Stimulated activated memory B cell treated with anti-CD40 and anti-IgM and Interleukin-4, amounts not matched to agents 10 μg/mL and 1 μg/mL and 100 μg/mL, for 72 hours (primary cell): ENCODE data around the gene USH2A.

Source experiments
- ATAC-seq: fragments of 150-1000 bp; cut with Tn5 transposase; 2 replicates; pipeline ENCODE4 v1.10.0; 2021
- H3K27ac Mint-ChIP-seq: one replicate; pipeline ENCODE4 v1.8.0; 2022; ENCODE audit warnings: mild to moderate bottlenecking, mixed read lengths
- H3K27me3 Mint-ChIP-seq: one replicate; pipeline ENCODE4 v1.8.0; 2022; ENCODE audit warnings: mixed read lengths
- H3K36me3 Mint-ChIP-seq: one replicate; pipeline ENCODE4 v1.8.0; 2022; ENCODE audit warnings: mixed read lengths
- H3K4me1 Mint-ChIP-seq: one replicate; pipeline ENCODE4 v1.8.0; 2022; ENCODE audit warnings: mixed read lengths
- H3K4me3 Mint-ChIP-seq: one replicate; pipeline ENCODE4 v1.8.0; 2022; ENCODE audit warnings: mild to moderate bottlenecking, moderate library complexity, mixed read lengths
- H3K9me3 Mint-ChIP-seq: one replicate; pipeline ENCODE4 v1.8.0; 2022; ENCODE audit warnings: mixed read lengths

USH2A gene

GRCh38 chr1:215590779-215591491 is 832.3 kb downstream of the USH2A start:
- H3K36me3 Mint-ChIP-seq, result peaks cover 29% of the 10 kb centered on the region
- H3K4me3 Mint-ChIP-seq, result no peak overlapping the region
- no peaks in the 10 kb centered on the region for H3K4me1 Mint-ChIP-seq
- H3K27me3 Mint-ChIP-seq, result no peaks in the 10 kb centered on the region
- ATAC-seq, result no peak
- peaks cover 5% of the 10 kb centered on the region for H3K9me3 Mint-ChIP-seq
- no peak overlapping the region for H3K27ac Mint-ChIP-seq

- Mint-ChIP-seq H3K36me3 (peaks cover 27% of the 10 kb centered on the region), H3K4me1 (no peaks in the 10 kb centered on the region), H3K27ac (no peak overlapping the region), H3K27me3 (no peaks in the 10 kb centered on the region), H3K4me3 (no peak overlapping the region), H3K9me3 (peaks cover 5% of the 10 kb centered on the region)
- no peak for ATAC-seq
These were observed 833.4 kb downstream of the USH2A start for GRCh38 chr1:215589650-215590435.

GRCh38 chr1:215584389-215584788 is 838.9 kb downstream of the USH2A start:
- Mint-ChIP-seq H3K27me3 (no peaks in the 10 kb centered on the region), H3K4me1 (no peaks in the 10 kb centered on the region), H3K36me3 (peaks cover 18% of the 10 kb centered on the region), H3K27ac (no peak overlapping the region), H3K4me3 (no peak overlapping the region), H3K9me3 (no peaks in the 10 kb centered on the region)
- ATAC-seq, result no peak

GRCh38 chr1:215583185-215583749 is 840.0 kb downstream of the USH2A start:
- ATAC-seq, result no peak
- no peaks in the 10 kb centered on the region for H3K9me3 Mint-ChIP-seq
- H3K4me3 Mint-ChIP-seq, result no peak overlapping the region
- no peaks in the 10 kb centered on the region for H3K27me3 Mint-ChIP-seq
- H3K4me1 Mint-ChIP-seq, result no peaks in the 10 kb centered on the region
- H3K27ac Mint-ChIP-seq, result no peak overlapping the region
- peaks cover 18% of the 10 kb centered on the region for H3K36me3 Mint-ChIP-seq

GRCh38 chr1:215581896-215582295 is 841.4 kb downstream of the USH2A start:
- Mint-ChIP-seq H3K4me3 (no peak overlapping the region), H3K36me3 (peaks cover 18% of the 10 kb centered on the region), H3K9me3 (no peaks in the 10 kb centered on the region), H3K27ac (no peak overlapping the region), H3K4me1 (no peaks in the 10 kb centered on the region), H3K27me3 (no peaks in the 10 kb centered on the region)
- no peak for ATAC-seq
